ENCODE results near the gene METAP1D.
"Not testable (repeated sequence)": the region's sequence is repeated elsewhere in the genome, so short reads cannot be mapped to it uniquely, and the experiment has no call there.

The METAP1D gene

GRCh38 chr2:172048508-172049503, 49.1 kb downstream of the METAP1D start:
- no peak for DNase-seq (ENCODE audit: low read depth, low spot score)

DNA sequence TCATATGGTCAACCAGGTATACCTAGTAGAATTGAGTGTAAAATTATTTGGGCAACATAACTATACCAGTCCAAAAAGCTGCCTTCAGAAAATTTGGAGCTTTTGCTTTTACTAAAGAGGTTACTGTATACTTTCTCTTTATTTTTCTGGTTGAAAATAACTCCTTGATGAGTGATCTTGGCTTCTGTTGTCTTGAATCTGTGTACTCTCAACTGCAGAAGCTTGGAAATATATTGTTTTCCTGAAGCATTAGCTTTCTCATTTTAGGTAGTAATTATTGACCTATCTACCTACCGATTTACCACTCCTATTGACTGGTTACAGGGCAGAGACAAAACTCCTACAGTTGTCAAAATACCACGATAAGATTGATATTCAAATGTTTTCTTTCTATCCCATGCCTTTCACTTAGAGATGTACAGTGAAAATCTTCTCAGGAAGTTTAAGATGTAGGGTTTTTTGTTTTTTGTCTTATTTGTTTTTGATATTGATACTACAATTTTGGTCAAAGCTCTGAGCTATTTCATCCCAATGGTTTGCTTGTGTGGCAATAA, 49.9 kb downstream of the METAP1D start:
- no peak for DNase-seq (ENCODE audit: low read depth, low spot score)

DNA sequence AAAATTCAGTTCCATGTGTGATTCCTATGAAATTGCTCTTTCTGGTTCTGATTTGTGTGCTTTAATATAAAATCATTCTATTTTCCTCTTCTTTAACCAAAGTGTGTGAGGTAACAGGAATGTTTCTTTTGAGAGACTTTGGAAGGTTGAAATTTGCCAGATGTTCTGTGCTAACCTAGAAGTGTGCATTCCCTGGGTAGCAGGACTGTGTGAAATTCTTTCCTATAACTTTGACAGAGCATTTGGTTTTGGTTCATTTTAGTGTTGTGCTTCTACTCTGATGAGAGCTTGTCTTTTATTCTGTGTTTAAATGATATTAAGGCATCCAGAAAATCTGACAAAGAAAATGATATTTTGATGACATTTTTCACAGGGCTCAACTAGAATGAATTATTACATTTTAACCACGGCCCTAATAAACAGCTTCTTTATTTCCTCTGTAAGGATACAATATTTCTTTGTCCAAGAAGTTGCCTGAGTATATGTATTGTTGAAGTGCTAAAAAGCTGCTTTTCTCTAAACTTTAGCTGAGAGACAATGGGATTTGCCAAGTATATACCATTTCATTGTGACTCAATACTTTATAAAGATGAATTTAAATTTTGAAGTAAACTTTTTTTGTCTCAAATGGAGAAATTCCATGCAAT, 50.8 kb downstream of the METAP1D start:
- DNase-seq (ENCODE audit: low read depth, low spot score), result no peak

DNA sequence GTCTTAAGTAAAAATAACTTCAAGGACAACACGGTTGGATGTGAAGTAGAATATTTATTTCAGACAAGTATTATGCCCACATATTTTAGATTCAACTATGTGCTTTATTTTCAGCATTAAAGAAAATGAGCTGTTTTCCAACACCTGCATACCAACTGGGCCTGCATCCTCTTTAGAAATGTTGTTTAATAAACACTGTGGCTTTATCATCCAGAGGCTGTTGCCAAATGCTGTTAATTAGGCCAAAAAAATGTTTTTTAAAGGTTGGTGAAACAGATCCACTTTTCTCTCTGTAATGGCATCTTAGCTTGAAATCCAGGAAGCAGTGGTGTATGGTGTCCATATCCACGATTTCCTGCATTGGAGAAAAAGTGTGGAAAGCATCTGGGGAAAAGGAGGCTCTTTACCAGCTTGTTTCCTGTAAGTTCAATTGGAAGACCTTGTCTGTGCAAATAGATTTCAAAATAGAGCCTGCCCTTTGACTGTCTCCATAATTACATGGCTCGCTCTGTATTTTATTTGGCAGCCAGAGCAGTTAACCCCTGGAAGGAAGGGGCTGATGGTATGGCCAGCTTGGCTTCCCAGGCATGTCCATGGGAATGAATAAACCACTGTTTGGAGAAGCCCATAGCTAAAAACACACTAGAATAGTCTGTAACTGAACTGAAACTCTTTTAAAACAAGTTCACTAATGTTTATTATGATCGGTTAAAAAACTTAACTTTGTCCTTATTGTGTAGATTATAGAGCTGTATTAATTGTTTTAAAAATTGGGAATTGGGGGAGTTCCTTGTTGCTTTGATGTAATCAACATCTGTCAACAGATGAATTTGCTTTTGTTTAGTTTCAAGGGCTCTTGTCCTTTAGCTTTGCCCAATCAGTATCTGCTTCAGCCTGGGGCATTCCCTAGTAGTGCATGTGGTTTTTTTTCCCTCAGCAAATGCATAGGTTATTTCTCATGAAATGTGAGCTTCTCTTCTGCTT, 52.5 kb downstream of the METAP1D start:
- DNase-seq (ENCODE audit: low read depth, low spot score), result peak; percentile 50

DNA sequence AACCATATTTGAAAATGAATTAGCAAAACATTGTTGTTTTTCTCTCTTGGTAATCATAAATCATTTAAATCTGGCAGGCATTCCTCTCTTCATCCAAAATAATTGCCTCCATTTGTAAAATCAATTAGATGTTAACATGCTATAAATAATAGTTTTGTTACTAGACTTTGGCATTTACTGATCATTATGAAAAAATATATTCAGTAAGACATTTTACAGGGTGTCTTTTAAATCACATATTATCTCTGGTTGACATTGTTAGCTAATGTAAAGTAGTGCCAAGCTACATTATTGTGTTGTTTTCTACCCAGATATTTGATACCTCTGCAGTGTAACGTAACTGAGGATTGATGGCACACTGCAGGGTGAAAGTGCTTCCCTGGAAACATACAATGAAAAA, 53.7 kb downstream of the METAP1D start:
- DNase-seq (ENCODE audit: low read depth, low spot score), result no peak

GRCh38 chr2:172056293-172056692, 56.5 kb downstream of the METAP1D start:
- no peak for DNase-seq (ENCODE audit: low read depth, low spot score)

DNA sequence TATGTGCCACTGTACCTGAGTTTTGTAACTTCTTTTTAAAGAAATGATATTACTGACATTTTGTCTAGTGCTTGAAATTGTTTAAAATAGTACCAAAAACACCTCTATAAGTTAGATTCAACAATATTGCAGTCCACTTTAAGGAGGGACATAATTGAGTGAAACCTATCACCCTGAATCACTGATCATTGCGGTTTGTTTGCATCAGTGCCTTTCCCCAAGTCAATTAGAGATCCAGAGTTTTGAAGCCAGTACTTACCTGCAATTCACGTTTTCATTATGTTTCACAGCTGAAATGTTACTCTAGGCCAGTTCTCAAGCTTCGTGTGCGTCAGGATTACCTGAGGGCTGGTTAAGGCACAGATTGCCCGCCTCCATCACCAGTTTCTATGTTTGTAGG, 58.9 kb downstream of the METAP1D start:
- no peak for DNase-seq (ENCODE audit: low read depth, low spot score)

- DNase-seq (ENCODE audit: low read depth, low spot score), result not testable (repeated sequence)
Measured at GRCh38 chr2:172060118-172060517, 60.4 kb downstream of the METAP1D start.

DNA sequence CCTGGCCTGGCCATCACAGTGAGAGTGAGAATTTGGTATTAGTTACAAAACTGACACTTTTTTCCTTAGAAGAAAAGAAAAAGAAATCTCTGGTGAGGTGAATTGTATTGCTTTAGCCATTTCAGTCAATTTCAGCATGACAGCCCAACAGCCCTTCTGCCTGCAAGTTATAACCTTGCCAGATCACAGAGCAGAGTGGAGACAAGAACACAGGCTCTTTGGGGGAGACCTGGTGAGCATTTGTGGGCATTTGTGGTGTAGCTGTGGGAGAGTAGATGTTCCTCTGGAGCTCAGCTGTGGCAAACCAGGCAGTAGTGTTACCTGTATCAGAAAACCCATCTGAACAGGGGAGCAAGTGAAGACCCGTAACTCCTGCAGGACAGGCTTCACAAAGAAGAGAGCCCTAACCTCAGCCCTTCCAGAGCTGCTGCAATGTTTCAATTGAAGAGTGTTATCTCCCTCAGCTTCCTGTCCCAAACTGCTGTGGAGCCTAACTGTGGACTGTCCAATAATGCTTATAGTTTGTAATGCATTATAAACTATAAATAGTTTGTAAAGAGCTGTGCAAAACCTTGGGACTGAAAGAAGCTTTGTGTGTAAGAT, 62.8 kb downstream of the METAP1D start:
- DNase-seq (ENCODE audit: low read depth, low spot score), result no peak

- no peak for DNase-seq (ENCODE audit: low read depth, low spot score)
Measured at GRCh38 chr2:172063446-172063845, 63.7 kb downstream of the METAP1D start.

DNA sequence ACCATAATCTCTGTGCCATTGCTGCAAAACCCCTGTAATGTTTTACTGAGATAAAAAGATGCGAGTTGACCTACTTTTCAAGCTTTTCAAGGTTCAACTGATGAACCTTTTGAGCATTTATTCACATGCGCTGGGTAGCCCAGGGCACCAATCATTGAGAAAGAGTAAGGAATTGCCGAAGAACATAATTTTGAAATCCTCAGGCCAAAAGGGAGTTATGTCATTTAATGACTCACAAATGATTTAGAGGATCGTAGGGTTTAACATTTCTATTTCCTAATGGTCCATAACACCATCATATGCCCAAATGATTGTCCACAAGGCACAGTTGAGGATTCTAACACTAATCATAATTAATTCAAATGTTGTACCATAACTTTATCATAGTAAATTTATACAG, 65.4 kb downstream of the METAP1D start:
- no peak for DNase-seq (ENCODE audit: low read depth, low spot score)

- DNase-seq (ENCODE audit: low read depth, low spot score), result no peak
Measured at GRCh38 chr2:172066394-172066886, 66.7 kb downstream of the METAP1D start.

DNA sequence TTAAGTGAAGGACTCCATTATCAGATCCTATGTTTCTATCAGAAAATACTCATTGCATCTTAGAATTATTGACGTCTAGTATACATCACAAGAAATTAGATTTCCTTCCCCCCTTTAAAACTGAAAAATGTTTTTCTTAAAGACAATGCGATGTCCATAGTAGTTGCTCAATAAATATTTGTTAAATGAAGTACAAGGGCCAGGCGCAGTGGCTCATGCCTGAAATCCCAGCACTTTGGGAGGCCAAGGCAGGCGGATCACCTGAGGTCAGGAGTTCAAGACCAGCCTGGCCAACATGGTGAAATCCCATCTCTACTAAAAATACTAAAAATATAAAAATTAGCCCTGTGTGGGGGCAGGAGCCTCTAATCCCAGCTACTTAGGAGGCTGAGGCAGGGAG, 68.2 kb downstream of the METAP1D start:
- DNase-seq (ENCODE audit: low read depth, low spot score), result not testable (repeated sequence)

GRCh38 chr2:172070936-172071335, 71.2 kb downstream of the METAP1D start:
- no peak for DNase-seq (ENCODE audit: low read depth, low spot score)

DNA sequence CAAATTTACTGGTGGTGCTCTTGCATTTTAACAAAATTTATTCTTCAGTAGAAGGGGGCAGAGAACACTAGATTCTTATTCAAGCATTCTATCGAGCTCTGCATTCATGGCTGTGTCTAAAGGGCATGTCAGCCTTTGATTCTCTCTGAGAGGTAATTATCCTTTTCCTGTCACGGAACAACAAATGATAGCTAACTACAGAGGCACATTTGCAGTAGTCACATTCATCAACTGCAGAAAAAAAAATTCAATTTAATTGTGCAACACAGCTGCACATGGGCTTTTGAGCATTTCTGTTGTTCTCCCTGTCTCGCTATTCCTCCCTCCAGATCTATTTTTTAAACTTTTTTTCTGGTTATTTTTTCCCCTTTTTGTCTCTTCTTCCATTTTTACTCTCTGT, 72.5 kb downstream of the METAP1D start:
- DNase-seq (ENCODE audit: low read depth, low spot score), result no peak

DNA sequence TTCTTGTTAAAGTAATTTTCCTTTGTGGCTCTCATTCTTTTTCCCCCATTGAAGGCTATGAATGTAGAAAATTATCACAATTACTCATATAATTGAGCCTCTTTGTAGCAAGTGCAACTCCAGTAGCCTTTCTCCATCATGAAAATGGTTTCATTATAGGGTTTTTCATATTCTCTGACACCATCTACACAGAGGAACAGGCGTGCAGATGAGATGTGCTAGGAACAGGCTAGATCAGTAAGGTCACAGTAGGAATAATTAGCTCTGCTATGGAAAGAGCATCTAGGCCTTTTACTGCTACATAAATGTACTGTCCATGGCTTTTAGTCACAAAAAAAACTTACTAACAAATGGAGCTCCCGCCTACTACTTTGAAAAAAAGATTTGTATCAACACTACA, 73.0 kb downstream of the METAP1D start:
- DNase-seq (ENCODE audit: low read depth, low spot score), result no peak

- no peak for DNase-seq (ENCODE audit: low read depth, low spot score)
Measured at GRCh38 chr2:172073518-172073917, 73.8 kb downstream of the METAP1D start.

GRCh38 chr2:172074254-172074653, 74.5 kb downstream of the METAP1D start:
- no peak for DNase-seq (ENCODE audit: low read depth, low spot score)

- no peak for DNase-seq (ENCODE audit: low read depth, low spot score)
Measured at GRCh38 chr2:172079416-172079815, 79.7 kb downstream of the METAP1D start.

GRCh38 chr2:172079838-172080640, 80.3 kb downstream of the METAP1D start:
- no peak for DNase-seq (ENCODE audit: low read depth, low spot score)
